ENCODE data around the gene CFAP97D1.

DNA sequence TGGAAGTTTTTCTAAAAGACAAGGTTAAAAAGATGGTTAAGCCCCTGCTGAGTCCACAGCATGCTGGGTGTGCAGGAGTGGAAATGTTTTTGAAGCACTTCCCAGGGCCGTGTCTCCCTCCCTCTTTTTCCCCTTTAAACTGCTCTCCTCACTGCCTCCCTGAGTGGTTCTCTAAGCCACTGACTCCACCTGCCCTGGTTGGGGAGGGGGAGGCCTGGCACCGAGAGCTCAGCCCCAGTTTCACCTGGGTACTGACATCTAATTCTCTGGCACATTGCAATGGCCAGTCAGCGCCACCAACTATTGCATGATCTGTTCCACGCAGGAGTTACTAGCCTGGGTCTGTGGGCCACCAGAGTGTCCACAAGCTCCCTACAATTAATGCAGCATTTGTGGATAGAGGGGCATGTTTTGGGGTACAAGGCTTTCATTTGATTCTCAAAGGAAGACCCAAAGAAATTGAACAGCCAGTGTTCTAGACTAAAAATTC, 30.0 kb downstream of the CFAP97D1 start:
- TF ChIP-seq, protein P1, sequence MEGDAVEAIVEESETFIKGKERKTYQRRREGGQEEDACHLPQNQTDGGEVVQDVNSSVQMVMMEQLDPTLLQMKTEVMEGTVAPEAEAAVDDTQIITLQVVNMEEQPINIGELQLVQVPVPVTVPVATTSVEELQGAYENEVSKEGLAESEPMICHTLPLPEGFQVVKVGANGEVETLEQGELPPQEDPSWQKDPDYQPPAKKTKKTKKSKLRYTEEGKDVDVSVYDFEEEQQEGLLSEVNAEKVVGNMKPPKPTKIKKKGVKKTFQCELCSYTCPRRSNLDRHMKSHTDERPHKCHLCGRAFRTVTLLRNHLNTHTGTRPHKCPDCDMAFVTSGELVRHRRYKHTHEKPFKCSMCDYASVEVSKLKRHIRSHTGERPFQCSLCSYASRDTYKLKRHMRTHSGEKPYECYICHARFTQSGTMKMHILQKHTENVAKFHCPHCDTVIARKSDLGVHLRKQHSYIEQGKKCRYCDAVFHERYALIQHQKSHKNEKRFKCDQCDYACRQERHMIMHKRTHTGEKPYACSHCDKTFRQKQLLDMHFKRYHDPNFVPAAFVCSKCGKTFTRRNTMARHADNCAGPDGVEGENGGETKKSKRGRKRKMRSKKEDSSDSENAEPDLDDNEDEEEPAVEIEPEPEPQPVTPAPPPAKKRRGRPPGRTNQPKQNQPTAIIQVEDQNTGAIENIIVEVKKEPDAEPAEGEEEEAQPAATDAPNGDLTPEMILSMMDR (IDR thresholded peaks at IDR 0.05): no peak
- TF ChIP-seq MAX (CRISPR knock-in tag; IDR thresholded peaks at IDR 0.05): no peak
- no peak for TF ChIP-seq TP53 (CRISPR knock-in tag; IDR thresholded peaks at IDR 0.05)
- TF ChIP-seq, protein P2, sequence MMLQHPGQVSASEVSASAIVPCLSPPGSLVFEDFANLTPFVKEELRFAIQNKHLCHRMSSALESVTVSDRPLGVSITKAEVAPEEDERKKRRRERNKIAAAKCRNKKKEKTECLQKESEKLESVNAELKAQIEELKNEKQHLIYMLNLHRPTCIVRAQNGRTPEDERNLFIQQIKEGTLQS (CRISPR knock-in tag; conservative IDR thresholded peaks at IDR 0.05): no peak
- TF ChIP-seq, protein P3, sequence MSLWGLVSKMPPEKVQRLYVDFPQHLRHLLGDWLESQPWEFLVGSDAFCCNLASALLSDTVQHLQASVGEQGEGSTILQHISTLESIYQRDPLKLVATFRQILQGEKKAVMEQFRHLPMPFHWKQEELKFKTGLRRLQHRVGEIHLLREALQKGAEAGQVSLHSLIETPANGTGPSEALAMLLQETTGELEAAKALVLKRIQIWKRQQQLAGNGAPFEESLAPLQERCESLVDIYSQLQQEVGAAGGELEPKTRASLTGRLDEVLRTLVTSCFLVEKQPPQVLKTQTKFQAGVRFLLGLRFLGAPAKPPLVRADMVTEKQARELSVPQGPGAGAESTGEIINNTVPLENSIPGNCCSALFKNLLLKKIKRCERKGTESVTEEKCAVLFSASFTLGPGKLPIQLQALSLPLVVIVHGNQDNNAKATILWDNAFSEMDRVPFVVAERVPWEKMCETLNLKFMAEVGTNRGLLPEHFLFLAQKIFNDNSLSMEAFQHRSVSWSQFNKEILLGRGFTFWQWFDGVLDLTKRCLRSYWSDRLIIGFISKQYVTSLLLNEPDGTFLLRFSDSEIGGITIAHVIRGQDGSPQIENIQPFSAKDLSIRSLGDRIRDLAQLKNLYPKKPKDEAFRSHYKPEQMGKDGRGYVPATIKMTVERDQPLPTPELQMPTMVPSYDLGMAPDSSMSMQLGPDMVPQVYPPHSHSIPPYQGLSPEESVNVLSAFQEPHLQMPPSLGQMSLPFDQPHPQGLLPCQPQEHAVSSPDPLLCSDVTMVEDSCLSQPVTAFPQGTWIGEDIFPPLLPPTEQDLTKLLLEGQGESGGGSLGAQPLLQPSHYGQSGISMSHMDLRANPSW (CRISPR knock-in tag; conservative IDR thresholded peaks at IDR 0.05; ENCODE audit: low read depth): no peak
- no peak for TF ChIP-seq JUN (CRISPR knock-in tag; IDR thresholded peaks at IDR 0.05)
- TF ChIP-seq ZNF423 (CRISPR knock-in tag; IDR thresholded peaks at IDR 0.05): no peak
- TF ChIP-seq NFYB (CRISPR knock-in tag; conservative IDR thresholded peaks at IDR 0.05; ENCODE audit: low read depth): no peak
- no peak for TF ChIP-seq NR3C1 (CRISPR knock-in tag; conservative IDR thresholded peaks at IDR 0.05; ENCODE audit: low read depth)
- TF ChIP-seq ZNF671 (CRISPR knock-in tag; IDR thresholded peaks at IDR 0.05): no peak
